CD1c-positive myeloid dendritic cell (primary cell): Measurements from ENCODE around the gene ZNF217.
A peak's percentile ranks its signal among the peaks of the same experiment; 100 is the strongest.
"Not testable (repeated sequence)": the region's sequence is repeated elsewhere in the genome, so short reads cannot be mapped to it uniquely, and the experiment has no call there.

Experiments
- DNase-seq: peaks from one replicate; pipeline ENCODE4 v3.0.0-alpha.2; 2016; ENCODE audit errors: extremely low spot score

Gene ZNF217

GRCh38 chr20:53593466-53594007, at the start of gene ZNF217:
ZNF217 (minus strand) TSS chr20:53593839; CDS start chr20:53582826, 11,013 bp downstream.
- DNase-seq = peak; percentile 74

GRCh38 chr20:53643031-53643832, 49.6 kb upstream of the ZNF217 start:
- peak; percentile 92 for DNase-seq

- DNase-seq = peak; percentile 75
Observed at GRCh38 chr20:53642196-53643030, 48.8 kb upstream of the ZNF217 start.

- no peak for DNase-seq
Observed at GRCh38 chr20:53639647-53640440, 46.2 kb upstream of the ZNF217 start.

- DNase-seq = no peak
Observed at GRCh38 chr20:53639128-53639527, 45.5 kb upstream of the ZNF217 start.

- DNase-seq = not testable (repeated sequence)
Observed at GRCh38 chr20:53637310-53637709, 43.7 kb upstream of the ZNF217 start.

GRCh38 chr20:53636540-53637097, 43.0 kb upstream of the ZNF217 start:
- DNase-seq = no peak

GRCh38 chr20:53635221-53635620, 41.6 kb upstream of the ZNF217 start:
- DNase-seq = no peak

- no peak for DNase-seq
Observed at GRCh38 chr20:53631909-53632662, 38.4 kb upstream of the ZNF217 start.

GRCh38 chr20:53629436-53629835, 35.8 kb upstream of the ZNF217 start:
- DNase-seq = no peak

GRCh38 chr20:53628758-53629157, 35.1 kb upstream of the ZNF217 start:
- not testable (repeated sequence) for DNase-seq

- no peak for DNase-seq
Observed at GRCh38 chr20:53628076-53628475, 34.4 kb upstream of the ZNF217 start.

GRCh38 chr20:53627001-53627400, 33.4 kb upstream of the ZNF217 start:
- not testable (repeated sequence) for DNase-seq

- no peak for DNase-seq
Observed at GRCh38 chr20:53626584-53626983, 32.9 kb upstream of the ZNF217 start.

GRCh38 chr20:53625311-53626129, 31.9 kb upstream of the ZNF217 start:
- peak; percentile 13 for DNase-seq

- DNase-seq = not testable (repeated sequence)
Observed at GRCh38 chr20:53624927-53625250, 31.2 kb upstream of the ZNF217 start.

- peak; percentile 71 for DNase-seq
Observed at GRCh38 chr20:53623454-53624211, 30.0 kb upstream of the ZNF217 start.

GRCh38 chr20:53623134-53623453, 29.5 kb upstream of the ZNF217 start:
- DNase-seq = no peak
